Suppressor macrophage (primary cell): ENCODE measurements around the gene CERS6.
A peak's percentile ranks its signal among the peaks of the same experiment; 100 is the strongest.
"Not testable (repeated sequence)": the region's sequence is repeated elsewhere in the genome, so short reads cannot be mapped to it uniquely, and the experiment has no call there.

ENCODE experiments used
- DNase-seq, 4 experiments: peaks; one replicate each; pipeline ENCODE4 v3.0.0-alpha.2; 2020 to 2022

Gene CERS6

GRCh38 chr2:168734199-168734760 lies 278.2 kb downstream of the CERS6 start:
- DNase-seq, result no peak

GRCh38 chr2:168736649-168737445 lies 280.8 kb downstream of the CERS6 start:
- DNase-seq, result no peak

GRCh38 chr2:168738062-168738461 lies 282.0 kb downstream of the CERS6 start:
- peak; percentile 10 to 51 (median 36) for DNase-seq

GRCh38 chr2:168740360-168740759 lies 284.3 kb downstream of the CERS6 start:
- DNase-seq, result no peak

- no peak for DNase-seq
Observed at GRCh38 chr2:168740788-168741187, 284.7 kb downstream of the CERS6 start.

GRCh38 chr2:168742258-168742932 lies 286.3 kb downstream of the CERS6 start:
- no peak for DNase-seq

GRCh38 chr2:168744844-168745243 lies 288.8 kb downstream of the CERS6 start:
- DNase-seq, result no peak

GRCh38 chr2:168748461-168748860 lies 292.4 kb downstream of the CERS6 start:
- DNase-seq, result no peak

GRCh38 chr2:168749297-168749696 lies 293.2 kb downstream of the CERS6 start:
- peak in 1 of 4 experiments; percentile 3 for DNase-seq

- no peak for DNase-seq
Observed at GRCh38 chr2:168751104-168751740, 295.1 kb downstream of the CERS6 start.

GRCh38 chr2:168752361-168752760 lies 296.3 kb downstream of the CERS6 start:
- DNase-seq, result no peak

GRCh38 chr2:168753765-168754329 lies 297.8 kb downstream of the CERS6 start:
- DNase-seq, result no peak

GRCh38 chr2:168757223-168757622 lies 301.2 kb downstream of the CERS6 start:
- no peak for DNase-seq

- peak; percentile 18 to 69 (median 50) for DNase-seq
Observed at GRCh38 chr2:168758970-168759820, 303.1 kb downstream of the CERS6 start.

- no peak for DNase-seq
Observed at GRCh38 chr2:168765401-168765800, 309.3 kb downstream of the CERS6 start.

GRCh38 chr2:168766600-168766999 lies 310.5 kb downstream of the CERS6 start:
- no peak for DNase-seq

GRCh38 chr2:168767258-168767657 lies 311.2 kb downstream of the CERS6 start:
- no peak for DNase-seq

- DNase-seq, result not testable (repeated sequence)
Observed at GRCh38 chr2:168768357-168768756, 312.3 kb downstream of the CERS6 start.

- no peak for DNase-seq
Observed at GRCh38 chr2:168770796-168771195, 314.7 kb downstream of the CERS6 start.

GRCh38 chr2:168772704-168773103 lies 316.6 kb downstream of the CERS6 start:
- DNase-seq, result no peak

- DNase-seq, result no peak
Observed at GRCh38 chr2:168773128-168773527, 317.1 kb downstream of the CERS6 start.
